Measurements from ENCODE around the gene JARID2.

The JARID2 gene

DNA sequence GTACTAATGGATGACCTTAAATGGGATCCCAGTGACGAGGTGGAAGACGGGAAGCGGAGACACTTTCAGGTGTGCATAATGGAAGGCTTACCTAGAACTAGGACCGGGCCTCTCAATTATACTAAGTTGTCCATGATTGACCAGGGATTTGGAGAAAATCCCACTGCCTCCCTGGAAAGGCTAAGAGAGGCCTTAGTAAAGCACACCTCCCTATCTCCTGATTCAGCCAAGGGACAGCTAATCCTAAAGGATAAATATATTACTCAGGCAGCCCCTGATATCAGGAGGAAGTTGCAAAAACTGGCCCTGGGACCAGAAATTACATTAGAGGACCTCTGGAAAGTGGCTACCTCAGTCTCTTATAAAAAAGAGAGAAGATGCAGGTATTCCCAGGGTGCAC is 93.2 kb downstream of the JARID2 start:
- TF ChIP-seq, protein P1, sequence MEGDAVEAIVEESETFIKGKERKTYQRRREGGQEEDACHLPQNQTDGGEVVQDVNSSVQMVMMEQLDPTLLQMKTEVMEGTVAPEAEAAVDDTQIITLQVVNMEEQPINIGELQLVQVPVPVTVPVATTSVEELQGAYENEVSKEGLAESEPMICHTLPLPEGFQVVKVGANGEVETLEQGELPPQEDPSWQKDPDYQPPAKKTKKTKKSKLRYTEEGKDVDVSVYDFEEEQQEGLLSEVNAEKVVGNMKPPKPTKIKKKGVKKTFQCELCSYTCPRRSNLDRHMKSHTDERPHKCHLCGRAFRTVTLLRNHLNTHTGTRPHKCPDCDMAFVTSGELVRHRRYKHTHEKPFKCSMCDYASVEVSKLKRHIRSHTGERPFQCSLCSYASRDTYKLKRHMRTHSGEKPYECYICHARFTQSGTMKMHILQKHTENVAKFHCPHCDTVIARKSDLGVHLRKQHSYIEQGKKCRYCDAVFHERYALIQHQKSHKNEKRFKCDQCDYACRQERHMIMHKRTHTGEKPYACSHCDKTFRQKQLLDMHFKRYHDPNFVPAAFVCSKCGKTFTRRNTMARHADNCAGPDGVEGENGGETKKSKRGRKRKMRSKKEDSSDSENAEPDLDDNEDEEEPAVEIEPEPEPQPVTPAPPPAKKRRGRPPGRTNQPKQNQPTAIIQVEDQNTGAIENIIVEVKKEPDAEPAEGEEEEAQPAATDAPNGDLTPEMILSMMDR (IDR thresholded peaks at IDR 0.05; ENCODE audit: low read depth, low read length), result no peak
- no peak overlapping the region for H3K4me3 ChIP-seq (ENCODE audit: low read depth, low read length)

DNA sequence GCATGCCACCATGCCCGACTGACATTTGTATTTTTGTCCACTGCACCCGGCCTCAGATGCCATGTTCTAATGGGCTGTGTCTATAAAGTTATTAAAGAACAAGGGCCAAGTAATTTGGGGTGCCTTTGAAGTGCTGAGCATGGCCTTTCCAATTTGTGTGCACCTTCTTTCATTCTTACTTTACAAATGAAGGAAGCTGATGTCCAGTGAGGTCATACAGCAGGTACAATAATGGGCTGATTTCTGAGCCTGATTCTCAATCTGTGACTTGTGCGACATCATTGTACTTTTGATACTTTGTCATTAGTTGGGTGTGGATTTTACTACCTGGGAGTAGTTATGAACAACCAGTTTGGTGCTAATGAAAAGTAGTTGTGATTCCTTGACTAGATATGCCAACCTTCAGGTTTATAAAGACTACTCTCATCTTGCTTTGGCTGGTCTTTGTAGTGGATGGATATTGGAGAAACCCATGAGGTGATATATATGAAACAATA is 94.3 kb downstream of the JARID2 start:
- H3K4me3 ChIP-seq (ENCODE audit: low read depth, low read length), result no peak overlapping the region
- TF ChIP-seq, protein P1 (IDR thresholded peaks at IDR 0.05; ENCODE audit: low read depth, low read length), result no peak

DNA sequence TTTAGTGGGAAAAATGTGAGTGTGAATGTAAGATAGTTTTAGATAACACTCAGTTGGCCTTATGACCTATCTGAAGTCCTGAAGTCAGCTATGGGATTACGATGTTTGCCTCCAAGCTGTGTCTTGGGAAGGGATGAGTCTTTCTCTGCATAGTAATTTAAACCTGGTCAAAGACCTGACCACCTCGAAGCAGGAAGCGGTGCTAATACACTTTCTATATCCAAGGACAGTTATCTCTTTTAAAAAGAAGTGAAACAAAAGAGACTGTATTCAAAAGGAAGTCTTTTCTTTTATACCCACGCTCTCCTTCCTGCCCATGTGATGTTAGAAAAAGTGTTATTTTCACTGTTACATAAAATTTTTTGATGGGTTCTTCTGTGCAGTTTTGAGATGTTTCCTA is 94.9 kb downstream of the JARID2 start:
- no peak overlapping the region for H3K4me3 ChIP-seq (ENCODE audit: low read depth, low read length)
- TF ChIP-seq, protein P1 (IDR thresholded peaks at IDR 0.05; ENCODE audit: low read depth, low read length), result no peak

DNA sequence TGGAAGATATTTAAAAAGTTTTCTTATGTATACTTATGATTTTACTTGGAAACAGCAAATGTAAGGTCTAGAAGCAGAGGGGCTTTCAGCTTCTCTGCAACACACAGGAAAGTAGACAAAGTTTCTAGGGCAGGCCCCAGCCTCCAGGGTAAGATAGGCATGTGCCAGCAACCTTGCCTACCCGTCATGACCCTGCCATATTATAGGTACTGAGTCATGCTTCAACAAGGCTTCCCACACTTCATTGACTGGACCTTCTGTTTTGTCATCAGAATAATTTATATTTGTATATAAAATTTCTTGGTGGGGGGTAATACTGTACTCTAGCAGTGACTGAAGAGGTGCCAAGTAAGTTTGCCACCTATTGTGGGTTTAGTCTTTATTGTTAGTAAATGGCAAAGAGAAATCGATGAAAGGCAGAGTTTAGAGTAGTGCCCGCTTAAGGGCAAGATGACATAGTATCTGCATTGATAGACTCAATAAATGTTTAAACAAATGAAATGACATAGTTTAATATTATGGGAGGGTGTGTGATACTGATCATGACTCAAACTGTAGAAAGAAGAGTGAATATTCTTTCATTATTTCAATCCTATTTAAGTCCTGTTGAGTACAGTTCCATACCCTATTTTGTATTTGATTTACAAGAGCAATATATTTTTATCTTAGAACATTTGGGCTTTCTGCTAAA is 95.6 kb downstream of the JARID2 start:
- no peak overlapping the region for H3K4me3 ChIP-seq (ENCODE audit: low read depth, low read length)
- TF ChIP-seq, protein P1 (IDR thresholded peaks at IDR 0.05; ENCODE audit: low read depth, low read length), result no peak

DNA sequence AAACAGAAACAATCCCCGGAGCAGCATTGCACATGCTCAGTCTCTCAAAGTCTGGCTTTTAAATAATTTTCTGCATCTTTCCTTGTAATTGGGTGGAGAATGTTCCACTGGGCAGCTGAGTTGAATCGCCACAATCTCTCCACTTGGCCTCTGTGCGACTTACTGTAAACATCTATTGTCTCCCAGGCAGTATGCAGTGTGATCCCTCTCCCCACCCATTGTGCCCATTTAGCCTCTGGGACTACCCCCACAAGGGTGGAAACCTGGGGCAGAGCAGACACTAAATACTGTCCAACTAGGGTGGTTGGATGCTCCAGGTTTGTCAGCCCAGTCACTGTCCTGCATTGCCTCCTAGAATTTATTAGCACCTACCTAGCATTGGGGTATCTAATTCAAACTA is 96.2 kb downstream of the JARID2 start:
- TF ChIP-seq, protein P1 (IDR thresholded peaks at IDR 0.05; ENCODE audit: low read depth, low read length), result no peak
- no peak overlapping the region for H3K4me3 ChIP-seq (ENCODE audit: low read depth, low read length)

DNA sequence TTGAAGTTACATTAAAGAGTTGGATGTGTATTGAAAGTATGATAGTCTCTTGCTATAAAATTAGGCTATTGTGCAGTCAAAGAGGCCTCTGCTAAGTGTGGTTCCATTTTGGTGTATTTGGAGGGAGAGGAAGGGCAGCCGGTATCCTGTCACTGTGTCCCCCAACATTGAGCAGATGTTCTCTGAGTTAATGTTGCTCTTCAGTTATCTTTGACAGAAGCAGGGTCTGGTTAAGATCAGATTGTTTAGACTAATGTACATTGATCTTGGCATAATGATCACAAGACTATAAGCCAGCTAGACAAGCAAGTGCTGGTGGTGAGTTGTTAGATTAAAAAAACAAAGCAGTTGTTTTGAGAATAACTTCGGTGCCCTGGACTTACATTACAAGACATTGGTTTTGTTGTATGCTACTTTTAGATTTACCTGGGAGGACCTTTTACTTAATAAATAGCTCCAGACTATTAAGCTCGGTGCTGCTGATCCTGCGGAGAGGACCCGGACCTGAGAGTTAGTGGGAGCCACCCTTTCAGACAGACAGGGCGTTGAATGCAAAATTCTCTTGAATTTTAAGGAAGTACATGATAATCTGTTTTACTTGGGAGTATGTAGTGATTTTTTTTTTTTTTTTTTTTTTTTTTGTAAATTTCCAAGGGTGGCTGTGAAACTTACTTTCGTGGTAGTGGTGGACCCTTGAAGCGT is 97.8 kb downstream of the JARID2 start:
- TF ChIP-seq, protein P1 (IDR thresholded peaks at IDR 0.05; ENCODE audit: low read depth, low read length), result no peak
- no peak overlapping the region for H3K4me3 ChIP-seq (ENCODE audit: low read depth, low read length)

DNA sequence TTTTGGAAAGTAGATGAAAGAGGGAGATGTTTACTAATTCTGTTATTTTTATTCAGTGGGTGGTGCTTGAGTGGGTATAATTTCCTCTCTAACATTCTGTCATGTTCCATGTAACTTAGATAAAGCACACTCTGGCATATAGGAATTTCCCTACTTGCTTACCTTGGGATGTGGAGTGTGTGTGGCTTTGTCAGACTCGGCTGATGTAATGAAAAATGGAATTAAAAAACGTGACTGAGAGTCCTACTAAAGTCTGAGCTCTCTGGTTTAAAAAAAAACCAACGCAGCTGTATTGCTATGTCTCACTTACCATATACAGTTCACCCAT is 98.3 kb downstream of the JARID2 start:
- no peak overlapping the region for H3K4me3 ChIP-seq (ENCODE audit: low read depth, low read length)
- TF ChIP-seq, protein P1 (IDR thresholded peaks at IDR 0.05; ENCODE audit: low read depth, low read length), result no peak
